NCI-H2081 (cell line): ENCODE data around the gene EHF.

Experiments used
- DNase-seq, 2 experiments: peaks; one replicate each; lab custom pipeline; 2025; lab: John Stamatoyannopoulos, UW

The EHF gene

GRCh38 chr11:34602245-34602644 lies 18.6 kb upstream of the EHF start:
- DNase-seq = no peak

GRCh38 chr11:34603129-34604001 lies 17.5 kb upstream of the EHF start:
- no peak for DNase-seq

- DNase-seq = no peak
These were observed 16.7 kb upstream of the EHF start for GRCh38 chr11:34604145-34604544.

GRCh38 chr11:34604911-34605310 lies 16.0 kb upstream of the EHF start:
- DNase-seq = no peak

GRCh38 chr11:34605481-34606325 lies 15.2 kb upstream of the EHF start:
- DNase-seq = no peak

GRCh38 chr11:34606326-34607120 lies 14.4 kb upstream of the EHF start:
- DNase-seq = no peak

- no peak for DNase-seq
These were observed 11.6 kb upstream of the EHF start for GRCh38 chr11:34609187-34609751.

- no peak for DNase-seq
These were observed 11.0 kb upstream of the EHF start for GRCh38 chr11:34609850-34610249.

GRCh38 chr11:34610324-34611041 lies 10.4 kb upstream of the EHF start:
- DNase-seq = no peak

GRCh38 chr11:34613015-34613414 lies 7.9 kb upstream of the EHF start:
- no peak for DNase-seq

- no peak for DNase-seq
These were observed 7.3 kb upstream of the EHF start for GRCh38 chr11:34613552-34614056.

GRCh38 chr11:34614344-34615104 lies 6.4 kb upstream of the EHF start:
- DNase-seq = no peak

GRCh38 chr11:34616086-34616485 lies 4.8 kb upstream of the EHF start:
- no peak for DNase-seq

GRCh38 chr11:34616830-34617504 lies 3.9 kb upstream of the EHF start:
- no peak for DNase-seq

GRCh38 chr11:34618406-34618805 lies 2.5 kb upstream of the EHF start:
- DNase-seq = no peak

- no peak for DNase-seq
These were observed 1.8 kb upstream of the EHF start for GRCh38 chr11:34619062-34619516.

- no peak for DNase-seq
These were observed 691 bp upstream of the EHF start for GRCh38 chr11:34620202-34620601.

- no peak for DNase-seq
These were observed 983 bp downstream of the EHF start for GRCh38 chr11:34621876-34622275.

- no peak for DNase-seq
These were observed 2.6 kb downstream of the EHF start for GRCh38 chr11:34623463-34623862.

GRCh38 chr11:34624069-34624468 lies 3.2 kb downstream of the EHF start:
- no peak for DNase-seq
